OCI-LY7 (cell line): Measurements from ENCODE around the gene RNF144A. TPM values are rescaled to one million over a fixed set of nuclear protein-coding genes. Genes with fewer than 3 reads are reported as not detected.

Source experiments
- BruUV-seq: library from RNA; stranded (reverse); fragments of 400-500 nt; replicated peaks from 2 replicates; lab custom pipeline; 2021; lab: Mats Ljungman, UMichigan
- CTCF ChIA-PET: fragments of 300-600 bp; sonication (Branson Sonifier 250); formaldehyde crosslinking; loops from one replicate; lab custom pipeline; 2022; ENCODE audit warnings: antibody characterized with exemption; ENCODE audit not compliant: unreplicated experiment; lab: Charles Lee
- POLR2A ChIA-PET: fragments of 300-600 bp; sonication (Branson Sonifier 250); formaldehyde crosslinking; loops from one replicate; lab custom pipeline; 2022; ENCODE audit warnings: antibody characterized with exemption; lab: Charles Lee
- DNase-seq: peaks from one replicate; pipeline ENCODE4 v3.0.0-alpha.2; 2015; ENCODE audit warnings: low spot score
- H2AFZ ChIP-seq: fragments of 200-600 bp; sonication (generic), shearing (Covaris generic); 2 replicates; pipeline ENCODE4 v1.6.1; 2014; ENCODE audit warnings: mild to moderate bottlenecking, antibody characterized with exemption, low read length, moderate library complexity
- H3K27ac ChIP-seq: fragments of 200-600 bp; sonication (generic); 2 replicates; pipeline ENCODE4 v1.5.1; 2014; ENCODE audit warnings: mixed run types, low read depth, mild to moderate bottlenecking, moderate library complexity, low read length, inconsistent platforms; ENCODE audit not compliant: poor library complexity, severe bottlenecking
- H3K36me3 ChIP-seq: fragments of 200-600 bp; sonication (generic); 2 replicates; pipeline ENCODE4 v1.6.1; 2014; ENCODE audit warnings: mild to moderate bottlenecking, antibody characterized with exemption, low read length, moderate library complexity, mixed read lengths; ENCODE audit not compliant: insufficient read depth
- H3K4me1 ChIP-seq: fragments of 200-600 bp; sonication (generic); 2 replicates; pipeline ENCODE4 v1.5.1; 2014; ENCODE audit warnings: mild to moderate bottlenecking, low read length; ENCODE audit not compliant: insufficient read depth, poor library complexity, severe bottlenecking
- H3K4me2 ChIP-seq: fragments of 200-600 bp; sonication (generic); 2 replicates; pipeline ENCODE4 v1.6.1; 2014; ENCODE audit warnings: mild to moderate bottlenecking, low read length
- H3K4me3 ChIP-seq: fragments of 200-600 bp; sonication (generic); 2 replicates; pipeline ENCODE4 v1.5.1; 2014; ENCODE audit warnings: mild to moderate bottlenecking, low read depth, low read length; ENCODE audit not compliant: poor library complexity, severe bottlenecking
- H3K79me2 ChIP-seq: fragments of 200-600 bp; sonication (generic); 2 replicates; pipeline ENCODE4 v1.6.1; 2016; ENCODE audit warnings: low read depth, mild to moderate bottlenecking, low read length, moderate library complexity, mixed read lengths; ENCODE audit not compliant: insufficient read depth
- H3K9me2 ChIP-seq: fragments of 200-600 bp; sonication (generic); 2 replicates; pipeline ENCODE4 v1.6.1; 2016; ENCODE audit warnings: mild to moderate bottlenecking, low read length, mixed read lengths; ENCODE audit not compliant: insufficient read depth
- H3K9me3 ChIP-seq: fragments of 200-600 bp; sonication (generic); 2 replicates; pipeline ENCODE4 v1.6.1; 2014; ENCODE audit warnings: mild to moderate bottlenecking, mixed run types, low read length, mixed read lengths
- H4K20me1 ChIP-seq: fragments of 200-600 bp; sonication (generic); 2 replicates; pipeline ENCODE4 v1.6.1; 2014; ENCODE audit warnings: mild to moderate bottlenecking, antibody characterized with exemption, low read length, moderate library complexity, mixed read lengths; ENCODE audit not compliant: insufficient read depth
- EZH2phosphoT487 ChIP-seq: fragments of 200-600 bp; sonication (generic); IDR thresholded peaks from 2 replicates; pipeline ENCODE4 v1.6.1; 2018; ENCODE audit warnings: low read depth, borderline replicate concordance, mild to moderate bottlenecking, mixed run types, antibody characterized with exemption, low read length, moderate library complexity, mixed read lengths
- intact Hi-C: fragments of 100-400 bp; cut with micrococcal nuclease; formaldehyde crosslinking; loops from one replicate; pipeline ENCODE4 v1.10.0; 2022; ENCODE audit not compliant: unreplicated experiment
- total RNA-seq, 2 experiments: library from RNA; depleted of rRNA in 1 of 2; stranded (reverse); fragments of >200 nt in 1 of 2; shearing (Covaris generic) in 1 of 2; gene quantifications; 2 replicates each; pipeline ENCODE4 v1.2.3, GENCODE V29; 2014 to 2022
- TF ChIP-seq, protein P1 (sequence below): fragments of 200-600 bp; sonication (generic); conservative IDR thresholded peaks from 2 replicates; pipeline ENCODE4 v1.5.1; 2014; ENCODE audit warnings: mild to moderate bottlenecking, antibody characterized with exemption, low read length, moderate library complexity, mixed read lengths

The RNF144A gene
- total RNA-seq, 2 experiments from 2014 or later = 1.1 to 1.9 TPM

DNA sequence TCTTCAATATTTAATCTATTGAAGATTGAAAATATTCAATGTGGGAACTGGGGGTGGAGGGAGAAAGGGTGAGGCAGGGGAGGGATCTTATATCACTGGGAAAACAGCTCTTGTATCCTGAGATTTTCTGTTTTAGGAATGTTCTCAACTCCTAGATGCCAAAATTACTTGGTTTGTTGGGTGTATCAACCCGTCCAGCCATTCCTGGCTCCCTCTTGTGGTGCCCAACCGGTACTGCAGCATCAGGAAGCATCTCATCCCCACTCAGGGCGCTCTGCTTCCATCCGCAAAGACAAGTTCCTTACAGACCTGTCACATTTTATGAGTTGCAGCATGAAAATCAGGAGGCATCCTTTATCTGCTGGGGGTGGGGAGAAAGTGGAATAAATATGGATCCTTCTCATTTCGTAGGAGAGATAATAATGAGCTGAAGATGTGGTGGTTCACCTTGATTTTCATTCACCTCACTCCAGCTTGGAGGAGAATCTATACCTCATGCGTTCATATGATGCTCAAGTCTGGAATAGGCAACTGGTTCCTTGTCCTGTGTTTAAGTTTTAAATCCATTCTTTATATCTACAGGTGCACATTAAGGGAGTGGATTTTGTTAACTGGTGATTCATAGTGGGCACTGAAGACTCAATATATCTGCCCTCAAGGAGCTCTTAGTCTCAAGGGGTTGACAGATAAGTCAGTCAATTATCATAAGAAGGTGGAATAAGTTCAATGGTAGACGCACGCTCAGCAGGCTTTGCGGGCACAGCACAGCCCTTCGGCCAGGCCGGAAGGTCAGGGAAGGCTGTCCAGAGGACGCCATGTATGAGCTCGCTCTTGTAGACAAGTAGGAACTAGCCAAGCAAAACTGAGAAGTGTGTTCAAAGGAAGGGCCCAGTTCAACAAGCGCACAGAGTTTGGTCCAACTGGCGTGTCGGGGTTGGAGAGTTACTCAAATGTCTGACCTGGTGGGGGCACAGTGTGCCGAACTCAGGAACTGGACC lies 127.3 kb downstream of the RNF144A start:
- no peak overlapping the region for H3K4me3 ChIP-seq
- H3K9me3 ChIP-seq = no peaks in the 10 kb centered on the region
- H3K79me2 ChIP-seq = no peaks in the 10 kb centered on the region
- H2AFZ ChIP-seq = no peak overlapping the region
- H3K36me3 ChIP-seq = no peaks in the 10 kb centered on the region
- DNase-seq = peak; percentile 59
- TF ChIP-seq, protein P1, sequence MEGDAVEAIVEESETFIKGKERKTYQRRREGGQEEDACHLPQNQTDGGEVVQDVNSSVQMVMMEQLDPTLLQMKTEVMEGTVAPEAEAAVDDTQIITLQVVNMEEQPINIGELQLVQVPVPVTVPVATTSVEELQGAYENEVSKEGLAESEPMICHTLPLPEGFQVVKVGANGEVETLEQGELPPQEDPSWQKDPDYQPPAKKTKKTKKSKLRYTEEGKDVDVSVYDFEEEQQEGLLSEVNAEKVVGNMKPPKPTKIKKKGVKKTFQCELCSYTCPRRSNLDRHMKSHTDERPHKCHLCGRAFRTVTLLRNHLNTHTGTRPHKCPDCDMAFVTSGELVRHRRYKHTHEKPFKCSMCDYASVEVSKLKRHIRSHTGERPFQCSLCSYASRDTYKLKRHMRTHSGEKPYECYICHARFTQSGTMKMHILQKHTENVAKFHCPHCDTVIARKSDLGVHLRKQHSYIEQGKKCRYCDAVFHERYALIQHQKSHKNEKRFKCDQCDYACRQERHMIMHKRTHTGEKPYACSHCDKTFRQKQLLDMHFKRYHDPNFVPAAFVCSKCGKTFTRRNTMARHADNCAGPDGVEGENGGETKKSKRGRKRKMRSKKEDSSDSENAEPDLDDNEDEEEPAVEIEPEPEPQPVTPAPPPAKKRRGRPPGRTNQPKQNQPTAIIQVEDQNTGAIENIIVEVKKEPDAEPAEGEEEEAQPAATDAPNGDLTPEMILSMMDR = peak; percentile 92
- no peak for TF ChIP-seq EZH2phosphoT487
- no peaks in the 10 kb centered on the region for H3K9me2 ChIP-seq
- intact Hi-C loops = no loop called here
- no peak overlapping the region for H3K4me2 ChIP-seq
- H4K20me1 ChIP-seq = no peaks in the 10 kb centered on the region
- ChIA-PET CTCF (interaction anchor here (0.8 to 2.1 kb wide), 8 partner anchors 7 to 50 kb away, joined by 3 to 12 read pairs (median 4); no protein-coding TSS in a partner anchor), POLR2A (interaction anchor here (0.8 to 3.6 kb wide), 8 partner anchors 14 to 259 kb away, joined by 3 to 28 read pairs (median 4); no protein-coding TSS in a partner anchor)
- BruUV-seq = no TSS peak
- no peaks in the 10 kb centered on the region for H3K4me1 ChIP-seq
- no peak overlapping the region for H3K27ac ChIP-seq

DNA sequence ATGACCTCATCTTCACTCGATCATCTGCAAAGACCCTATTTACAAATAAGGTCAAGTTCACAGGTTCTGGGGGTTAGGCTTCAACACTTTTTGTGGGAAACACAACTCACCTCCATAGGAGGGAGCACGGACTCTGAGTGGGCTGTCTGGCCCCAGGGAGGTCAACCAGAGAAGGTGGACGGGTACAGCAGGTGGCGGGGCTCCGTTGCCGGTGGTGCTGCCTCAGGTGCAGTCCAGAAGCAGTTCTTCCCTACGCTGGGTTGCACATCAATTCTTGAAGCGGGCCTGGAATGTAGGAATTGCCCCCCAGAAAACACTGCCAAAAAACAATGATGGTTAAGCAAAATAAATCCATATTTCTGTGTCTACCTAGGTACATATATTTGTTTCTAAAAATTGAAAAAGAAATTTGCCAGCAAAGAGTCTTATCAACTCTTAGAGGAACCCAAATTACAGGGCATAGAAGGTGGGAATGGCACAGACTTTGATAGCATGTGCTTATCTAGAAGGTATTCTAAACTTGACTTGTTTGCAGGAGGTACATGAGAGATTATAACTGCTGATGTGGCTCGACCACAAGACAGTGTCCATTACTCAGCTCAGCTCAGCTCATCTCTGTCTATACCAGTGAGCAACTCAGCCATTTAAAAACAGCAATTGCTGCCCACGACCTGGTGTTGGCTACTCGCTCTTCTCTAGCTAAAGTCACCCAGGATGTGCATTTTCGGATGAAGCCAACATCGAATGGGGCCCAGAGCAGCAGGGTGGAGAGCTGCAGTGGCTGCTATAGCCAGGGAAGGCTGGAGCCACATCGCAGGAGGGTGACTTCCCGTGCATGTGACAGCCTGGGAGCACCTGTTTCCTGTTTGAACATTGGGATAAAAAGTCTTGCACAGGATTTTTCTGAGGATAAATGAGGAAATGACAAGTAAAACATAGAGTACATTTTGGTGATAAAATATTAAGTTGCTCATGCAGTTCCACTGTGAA lies 128.7 kb downstream of the RNF144A start:
- TF ChIP-seq EZH2phosphoT487 = no peak
- TF ChIP-seq, protein P1 = no peak
- H3K4me2 ChIP-seq = no peak overlapping the region
- BruUV-seq = no TSS peak
- peaks cover 6% of the 10 kb centered on the region for H3K4me1 ChIP-seq
- no peak overlapping the region for H3K27ac ChIP-seq
- POLR2A ChIA-PET = interaction anchor here (1.0 to 3.6 kb wide), 5 partner anchors 13 to 35 kb away, joined by 3 to 28 read pairs (median 5); no protein-coding TSS in a partner anchor
- no peaks in the 10 kb centered on the region for H4K20me1 ChIP-seq
- intact Hi-C loops = no loop called here
- H3K4me3 ChIP-seq = no peak overlapping the region
- H3K79me2 ChIP-seq = no peaks in the 10 kb centered on the region
- no peak overlapping the region for H2AFZ ChIP-seq
- no peaks in the 10 kb centered on the region for H3K36me3 ChIP-seq
- CTCF ChIA-PET = interaction anchor here (0.6 to 2.1 kb wide), 3 partner anchors 11 to 38 kb away, joined by 3 to 12 read pairs (median 7); no protein-coding TSS in a partner anchor
- no peaks in the 10 kb centered on the region for H3K9me2 ChIP-seq
- DNase-seq = no peak
- H3K9me3 ChIP-seq = no peaks in the 10 kb centered on the region
